ENCODE measurements around the gene ADAM22. TPM values are rescaled to one million over a fixed set of nuclear protein-coding genes. Genes with fewer than 3 reads are reported as not detected.

The ADAM22 gene
- total and polyA plus RNA-seq, 10 donors = 0.43 to 4.4 (median 3.0) TPM

DNA sequence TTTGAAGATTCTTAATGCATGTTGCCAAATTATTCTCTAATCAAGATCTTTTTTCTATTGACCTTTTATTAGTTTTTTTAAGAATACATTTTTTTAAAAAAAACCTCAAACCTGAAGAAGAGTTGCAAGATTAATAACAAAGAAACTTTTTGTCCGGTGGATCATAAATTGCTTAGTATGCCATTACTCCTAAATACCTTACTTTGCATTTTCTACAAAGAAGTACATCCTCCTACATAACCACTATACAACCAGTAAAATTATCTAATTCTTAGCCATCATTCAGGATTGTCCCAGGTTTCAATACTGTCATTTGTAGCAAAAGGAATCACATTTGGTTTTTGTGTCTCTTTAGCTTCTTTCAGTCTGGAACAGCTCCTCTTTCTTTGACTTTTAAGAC is 207.9 kb downstream of the ADAM22 start:
- no peak for DNase-seq
- TF ChIP-seq POLR2A (IDR thresholded peaks at IDR 0.05) (no peak), POLR2AphosphoS5 (IDR thresholded peaks at IDR 0.05) (no peak)
- TF ChIP-seq, protein P1, sequence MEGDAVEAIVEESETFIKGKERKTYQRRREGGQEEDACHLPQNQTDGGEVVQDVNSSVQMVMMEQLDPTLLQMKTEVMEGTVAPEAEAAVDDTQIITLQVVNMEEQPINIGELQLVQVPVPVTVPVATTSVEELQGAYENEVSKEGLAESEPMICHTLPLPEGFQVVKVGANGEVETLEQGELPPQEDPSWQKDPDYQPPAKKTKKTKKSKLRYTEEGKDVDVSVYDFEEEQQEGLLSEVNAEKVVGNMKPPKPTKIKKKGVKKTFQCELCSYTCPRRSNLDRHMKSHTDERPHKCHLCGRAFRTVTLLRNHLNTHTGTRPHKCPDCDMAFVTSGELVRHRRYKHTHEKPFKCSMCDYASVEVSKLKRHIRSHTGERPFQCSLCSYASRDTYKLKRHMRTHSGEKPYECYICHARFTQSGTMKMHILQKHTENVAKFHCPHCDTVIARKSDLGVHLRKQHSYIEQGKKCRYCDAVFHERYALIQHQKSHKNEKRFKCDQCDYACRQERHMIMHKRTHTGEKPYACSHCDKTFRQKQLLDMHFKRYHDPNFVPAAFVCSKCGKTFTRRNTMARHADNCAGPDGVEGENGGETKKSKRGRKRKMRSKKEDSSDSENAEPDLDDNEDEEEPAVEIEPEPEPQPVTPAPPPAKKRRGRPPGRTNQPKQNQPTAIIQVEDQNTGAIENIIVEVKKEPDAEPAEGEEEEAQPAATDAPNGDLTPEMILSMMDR (IDR thresholded peaks at IDR 0.05 in 8 of 11, conservative IDR thresholded peaks at IDR 0.05 in 3 of 11) = no peak
- 83 to 94% (median 91%) methylated on average over 1 of the region's 1 CpG for WGBS, 5 donors
- no peaks in the 10 kb centered on the region for H3K9me3 ChIP-seq
- no peak overlapping the region for H3K27ac ChIP-seq
- no peaks in the 10 kb centered on the region for H3K36me3 ChIP-seq
- no peaks in the 10 kb centered on the region for H3K4me1 ChIP-seq
- intact Hi-C loops (cut with DNase I; ENCODE audit: low total_unique reads) = no loop called here
- no peak overlapping the region for H3K4me3 ChIP-seq
- no peaks in the 10 kb centered on the region for H3K27me3 ChIP-seq (replicated peaks in 1 of 7)

DNA sequence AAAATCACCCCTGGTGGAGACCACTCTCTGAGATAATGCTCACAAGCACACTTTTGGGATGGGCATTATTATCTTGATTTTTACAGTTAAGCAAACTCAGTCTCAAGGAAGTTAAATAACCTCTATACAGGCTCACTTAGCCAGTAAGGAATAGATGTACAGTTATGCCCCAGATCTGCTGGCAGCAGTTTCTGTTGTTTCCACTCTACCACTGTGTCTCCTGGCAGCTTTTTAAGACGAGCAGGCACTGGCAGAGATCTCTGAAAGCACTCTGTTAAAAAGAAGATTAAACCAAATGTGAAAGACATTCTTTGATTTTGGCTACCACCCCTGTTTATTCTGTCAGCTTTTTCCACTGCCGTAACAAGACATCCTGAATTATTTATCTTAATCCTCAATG is 212.6 kb downstream of the ADAM22 start:
- DNase-seq = no peak
- intact Hi-C loops (cut with DNase I; ENCODE audit: low total_unique reads) = no loop called here
- Histone ChIP-seq H3K27ac (no peak overlapping the region), H3K4me3 (no peak overlapping the region), H3K9me3 (no peaks in the 10 kb centered on the region), H3K36me3 (peaks cover 0 to 4% (median 0%) of the 10 kb centered on the region in 6 donors), H3K4me1 (no peaks in the 10 kb centered on the region), H3K27me3 (replicated peaks in 1 of 7) (no peaks in the 10 kb centered on the region)
- TF ChIP-seq POLR2AphosphoS5 (IDR thresholded peaks at IDR 0.05) = no peak
- TF ChIP-seq, protein P1 (IDR thresholded peaks at IDR 0.05 in 8 of 11, conservative IDR thresholded peaks at IDR 0.05 in 3 of 11) = no peak
- no peak for TF ChIP-seq POLR2A (IDR thresholded peaks at IDR 0.05)
- 76 to 94% (median 84%) methylated on average over 2 of the region's 2 CpGs for WGBS, 5 donors

DNA sequence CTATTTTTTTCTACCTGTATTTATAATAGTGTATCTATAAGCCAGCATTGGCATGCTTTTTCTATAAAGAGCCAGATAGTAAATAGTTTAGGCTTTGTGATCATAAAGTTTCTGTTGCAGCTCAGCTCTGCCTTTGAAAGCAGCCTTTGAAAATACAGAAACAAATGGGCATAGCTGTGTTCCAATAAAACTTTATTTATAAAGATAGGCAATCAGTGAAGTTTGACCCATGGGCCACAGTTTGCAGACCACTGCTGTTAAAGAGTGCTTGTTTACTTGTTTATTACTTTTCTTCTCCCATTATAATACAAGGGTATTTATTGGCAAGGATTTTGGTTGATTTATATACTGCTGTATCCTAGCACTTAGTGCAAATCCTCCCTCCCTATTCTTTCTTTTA is 213.3 kb downstream of the ADAM22 start:
- TF ChIP-seq POLR2A (IDR thresholded peaks at IDR 0.05) (no peak), POLR2AphosphoS5 (IDR thresholded peaks at IDR 0.05) (no peak)
- TF ChIP-seq, protein P1 (IDR thresholded peaks at IDR 0.05 in 8 of 11, conservative IDR thresholded peaks at IDR 0.05 in 3 of 11) = no peak
- intact Hi-C loops (cut with DNase I; ENCODE audit: low total_unique reads) = no loop called here
- H3K4me1 ChIP-seq = no peaks in the 10 kb centered on the region

DNA sequence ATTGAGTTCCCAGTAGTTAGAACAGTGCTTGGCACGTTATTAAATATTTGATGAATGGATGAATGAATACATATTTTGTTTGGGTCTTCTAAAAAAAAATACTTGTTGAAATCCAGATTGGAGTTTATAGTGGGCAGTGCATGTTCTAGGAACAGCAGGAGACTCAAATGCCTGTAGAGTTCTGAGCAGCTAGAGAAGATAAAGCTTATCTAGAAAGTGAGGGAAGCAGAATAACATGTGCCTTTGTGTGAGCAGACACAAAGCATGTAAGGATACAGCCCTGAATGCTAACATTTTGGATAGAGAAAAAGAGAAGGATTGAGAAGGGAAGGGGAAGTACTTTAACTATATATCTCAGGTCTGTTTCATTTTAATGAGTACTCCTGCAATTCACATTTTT is 213.9 kb downstream of the ADAM22 start:
- no peak for TF ChIP-seq POLR2AphosphoS5 (IDR thresholded peaks at IDR 0.05)
- TF ChIP-seq, protein P1 (IDR thresholded peaks at IDR 0.05 in 8 of 11, conservative IDR thresholded peaks at IDR 0.05 in 3 of 11) = no peak
- TF ChIP-seq POLR2A (IDR thresholded peaks at IDR 0.05) = no peak
- no peak overlapping the region for H3K4me3 ChIP-seq
- H3K4me1 ChIP-seq = no peaks in the 10 kb centered on the region
- H3K27ac ChIP-seq = no peak overlapping the region
- H3K36me3 ChIP-seq = peaks cover 0 to 4% (median 0%) of the 10 kb centered on the region in 6 donors
- intact Hi-C loops (cut with DNase I; ENCODE audit: low total_unique reads) = no loop called here
- no peaks in the 10 kb centered on the region for H3K27me3 ChIP-seq (replicated peaks in 1 of 7)
- DNase-seq = no peak
- 60 to 81% (median 64%) methylated on average over 1 of the region's 1 CpG for WGBS, 5 donors
- H3K9me3 ChIP-seq = no peaks in the 10 kb centered on the region

More for the DNA sequence above, 213.3 kb downstream of the ADAM22 start:
- Histone ChIP-seq H3K4me3 (no peak overlapping the region), H3K9me3 (no peaks in the 10 kb centered on the region), H3K27ac (no peak overlapping the region), H3K36me3 (peaks cover 0 to 4% (median 0%) of the 10 kb centered on the region in 6 donors), H3K27me3 (replicated peaks in 1 of 7) (no peaks in the 10 kb centered on the region)
- DNase-seq = no peak

Measured in spleen (tissue), 11 donors.